ENCODE measurements around the gene AKR1C1.
"Not testable (repeated sequence)": the region's sequence is repeated elsewhere in the genome, so short reads cannot be mapped to it uniquely, and the experiment has no call there.

AKR1C1 gene

DNA sequence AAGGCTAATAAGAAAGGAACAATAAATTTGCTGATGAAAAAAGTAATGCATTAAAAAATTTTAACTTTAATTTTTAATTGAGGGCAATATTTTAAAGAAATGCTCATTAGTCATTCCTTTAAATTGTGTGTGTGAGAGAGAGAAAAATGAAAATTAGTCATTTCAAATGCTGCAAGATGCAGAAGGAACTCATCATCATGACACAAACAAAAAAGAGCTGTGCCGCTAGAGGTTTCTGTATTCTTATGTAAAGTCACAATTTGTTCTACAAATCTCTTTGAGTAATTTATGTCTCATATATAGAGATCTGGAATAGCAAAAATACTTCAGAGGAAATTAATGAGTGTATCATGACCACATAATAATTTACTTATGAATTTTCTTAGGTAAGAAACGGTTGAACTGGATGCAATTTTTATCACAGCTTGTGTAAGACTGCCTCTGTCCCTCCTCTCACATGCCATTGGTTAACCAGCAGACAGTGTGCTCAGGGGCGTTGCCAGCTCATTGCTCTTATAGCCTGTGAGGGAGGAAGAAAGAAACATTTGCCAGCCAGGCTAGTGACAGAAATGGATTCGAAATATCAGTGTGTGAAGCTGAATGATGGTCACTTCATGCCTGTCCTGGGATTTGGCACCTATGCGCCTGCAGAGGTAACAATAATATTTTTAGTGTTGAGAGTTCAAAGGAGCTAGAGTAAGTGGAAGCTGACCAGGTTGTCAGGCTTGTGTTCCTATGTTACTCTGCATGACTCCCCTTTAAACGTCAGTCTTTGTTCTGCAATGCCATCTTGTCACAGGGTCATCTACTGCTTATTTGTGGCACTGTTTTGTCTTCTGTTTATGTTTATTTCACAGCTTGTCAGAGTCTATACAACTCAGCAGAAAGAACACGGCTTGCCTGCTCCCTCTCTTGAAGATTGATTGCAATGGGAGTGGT, at the start of gene AKR1C1:
Gene AKR1C1, plus strand, starts transcription at position 540 of the 939 bp plus-strand sequence. Its CDS starts 30 bp downstream, at position 570.
- not testable (repeated sequence) for DNase-seq

GRCh38 chr10:4914213-4914850, 48.9 kb upstream of the AKR1C1 start:
- no peak for DNase-seq

DNA sequence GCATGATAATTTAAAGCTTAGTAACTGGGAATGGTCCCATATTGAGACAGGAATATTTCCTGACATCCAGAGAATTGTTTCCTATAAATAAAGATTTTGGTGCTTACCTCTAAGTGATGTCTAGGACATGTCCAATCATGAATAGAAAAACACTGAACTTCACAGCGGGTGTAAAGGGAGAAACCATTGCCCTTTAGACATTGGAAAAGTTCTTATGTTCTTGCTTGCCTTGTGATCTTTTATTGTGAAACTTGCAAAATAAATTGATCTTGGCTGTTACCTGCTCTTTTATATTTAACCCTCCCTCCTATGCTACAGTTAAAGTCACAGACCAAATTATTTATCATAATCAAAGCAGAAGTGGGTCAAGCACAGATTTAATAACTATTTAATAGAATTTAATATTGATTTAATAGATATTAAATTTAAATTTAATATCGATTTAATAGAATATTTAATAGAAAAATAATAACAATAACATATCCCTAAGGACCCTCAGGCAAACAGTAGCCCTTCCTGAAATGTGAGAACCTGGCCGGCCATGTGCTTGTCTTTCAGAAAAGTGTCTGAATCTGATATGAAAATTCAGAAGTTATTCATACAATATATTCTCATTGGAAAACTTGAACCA, 47.0 kb upstream of the AKR1C1 start:
- no peak for DNase-seq

DNA sequence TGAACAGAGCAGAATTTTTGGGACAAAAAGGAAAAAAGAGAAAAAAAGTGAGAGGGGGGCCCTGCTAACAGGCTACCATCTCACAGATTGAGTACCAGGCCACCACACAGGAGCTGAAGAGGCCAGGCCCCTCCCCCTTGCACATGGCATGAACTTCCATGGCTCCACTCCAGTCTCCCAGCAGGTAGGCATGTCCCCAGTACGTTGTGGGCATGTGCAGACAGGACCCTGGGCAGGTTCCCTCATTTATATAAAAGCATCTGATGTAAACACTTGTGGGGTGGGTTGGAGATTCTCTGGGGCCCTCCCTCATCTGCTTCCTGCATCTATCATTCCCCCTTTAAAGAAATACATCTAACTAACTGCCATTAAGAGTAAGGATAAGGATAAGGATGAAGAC, 45.0 kb upstream of the AKR1C1 start:
- DNase-seq: no peak

DNA sequence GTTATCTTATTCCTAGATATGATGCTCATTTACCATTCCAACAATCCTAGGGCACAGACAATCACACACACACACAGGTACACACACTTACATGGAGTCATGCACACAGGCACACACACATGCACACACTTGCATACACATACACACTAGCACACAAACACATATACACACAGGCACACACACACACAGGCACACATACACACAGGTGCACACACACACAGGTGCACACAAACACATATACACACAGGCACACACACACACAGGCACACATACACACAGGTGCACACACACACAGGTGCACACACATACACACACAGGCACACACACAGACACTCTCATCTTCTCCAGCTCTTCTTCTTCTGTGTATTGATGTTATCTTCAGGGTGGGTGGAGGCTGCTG, 38.7 kb upstream of the AKR1C1 start:
- DNase-seq: not testable (repeated sequence)

DNA sequence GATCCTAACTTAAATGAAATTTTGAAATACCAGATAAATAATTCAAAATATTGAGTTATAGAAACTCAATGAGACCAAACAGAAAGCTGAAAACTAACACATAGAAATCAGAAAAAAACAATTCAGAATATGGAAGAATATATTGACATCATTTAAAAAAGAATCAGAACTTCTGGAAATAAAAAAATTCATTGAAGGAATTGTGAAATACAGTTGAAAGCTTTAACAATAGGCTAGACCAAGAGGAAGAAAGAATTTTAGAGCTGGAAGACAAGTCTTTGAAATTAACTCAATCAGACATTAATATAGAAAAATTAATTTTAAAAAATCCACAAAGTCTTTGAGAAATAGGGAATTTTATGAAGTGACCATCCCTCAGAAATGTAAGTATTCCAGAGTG, 36.8 kb upstream of the AKR1C1 start:
- no peak for DNase-seq

- DNase-seq: no peak
Measured at GRCh38 chr10:4931587-4931986, 31.6 kb upstream of the AKR1C1 start.

DNA sequence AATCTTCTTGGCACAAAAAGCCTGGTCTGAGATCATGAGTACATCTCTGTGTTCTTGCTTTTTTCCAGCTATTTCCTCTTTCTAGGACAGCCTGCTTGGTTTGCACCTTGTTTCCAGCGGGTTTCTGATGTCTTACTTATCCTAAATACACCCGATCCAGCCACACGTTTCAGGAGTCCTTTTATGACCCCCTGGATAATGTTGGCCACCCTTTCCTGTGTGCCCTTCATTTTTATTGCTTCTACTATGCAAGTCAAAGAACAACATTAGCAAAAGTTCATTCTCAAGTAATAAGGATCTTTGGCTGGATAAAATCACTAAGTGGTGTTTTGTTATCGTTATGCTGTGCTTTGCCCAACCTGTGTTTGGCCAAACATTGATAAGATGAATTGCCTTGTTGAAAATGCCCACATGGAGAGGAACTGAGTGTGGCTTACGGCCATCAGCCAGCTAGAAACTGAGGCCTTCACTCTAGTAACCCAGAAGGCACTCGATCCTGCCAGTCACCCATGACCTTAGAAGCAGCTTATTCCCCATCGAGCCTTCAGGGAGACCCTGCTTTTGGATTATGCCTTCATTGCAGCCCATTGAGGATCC, 28.7 kb upstream of the AKR1C1 start:
- DNase-seq: no peak

GRCh38 chr10:4937346-4937745, 25.9 kb upstream of the AKR1C1 start:
- DNase-seq: no peak

DNA sequence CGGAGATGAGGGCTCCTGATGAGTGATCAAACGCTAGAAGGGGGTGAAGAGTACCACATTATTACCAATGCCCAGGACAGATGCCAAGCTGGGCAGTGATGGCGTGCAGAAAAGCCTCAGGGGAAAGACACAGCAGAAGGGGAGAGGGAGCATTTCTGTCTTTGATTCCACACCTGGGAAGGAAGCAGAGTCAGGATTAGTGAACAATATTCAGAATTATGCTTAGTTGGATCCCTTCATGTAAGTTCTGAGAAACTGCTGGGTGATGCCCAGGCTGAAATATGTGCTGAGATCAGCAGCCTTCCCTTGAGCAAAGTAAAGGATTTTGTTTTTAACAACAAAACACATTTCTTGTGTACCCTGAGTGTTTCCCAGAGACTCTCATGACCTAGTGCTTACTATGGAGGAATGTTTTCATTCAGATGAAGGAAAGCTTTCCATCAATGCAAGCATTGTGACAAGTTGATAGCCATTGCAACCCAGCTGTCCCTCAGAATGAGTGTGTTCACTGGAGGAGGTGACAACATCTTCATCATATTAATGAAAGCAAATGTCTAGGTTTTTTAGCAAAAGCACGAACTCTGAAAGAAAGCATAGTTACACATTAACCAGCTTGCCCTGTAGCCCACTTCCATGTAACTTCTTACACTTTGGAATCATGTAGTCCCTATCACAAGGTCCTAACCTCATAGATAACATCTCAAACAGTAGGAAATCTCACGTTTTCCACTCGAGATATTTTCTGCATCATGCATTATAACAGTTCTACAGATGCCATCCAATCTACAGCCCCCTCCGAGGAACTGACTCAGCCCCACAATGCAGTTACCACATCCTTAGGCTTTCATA, 23.8 kb upstream of the AKR1C1 start:
- DNase-seq: no peak

- DNase-seq: not testable (repeated sequence)
Measured at GRCh38 chr10:4940073-4940428, 23.2 kb upstream of the AKR1C1 start.

DNA sequence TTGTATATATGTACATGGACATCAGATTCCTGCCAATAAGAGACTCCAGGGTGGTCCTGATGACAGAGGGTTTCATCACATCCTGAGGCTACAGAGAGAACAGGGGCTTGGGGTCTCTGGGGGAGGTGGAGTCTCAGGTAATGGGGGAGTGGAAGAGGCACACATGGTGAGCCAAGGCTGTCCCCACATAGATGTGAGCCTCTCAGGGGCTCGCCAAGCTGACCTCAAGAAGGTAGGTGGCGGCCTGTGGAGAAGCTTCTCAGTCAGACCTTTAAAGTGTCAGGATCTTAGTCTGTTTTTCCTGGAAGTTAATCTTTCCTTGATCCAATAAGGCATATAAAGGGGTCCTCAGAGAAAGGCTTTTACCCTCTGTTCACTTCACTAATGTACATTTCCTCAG, 22.3 kb upstream of the AKR1C1 start:
- DNase-seq: not testable (repeated sequence)

DNA sequence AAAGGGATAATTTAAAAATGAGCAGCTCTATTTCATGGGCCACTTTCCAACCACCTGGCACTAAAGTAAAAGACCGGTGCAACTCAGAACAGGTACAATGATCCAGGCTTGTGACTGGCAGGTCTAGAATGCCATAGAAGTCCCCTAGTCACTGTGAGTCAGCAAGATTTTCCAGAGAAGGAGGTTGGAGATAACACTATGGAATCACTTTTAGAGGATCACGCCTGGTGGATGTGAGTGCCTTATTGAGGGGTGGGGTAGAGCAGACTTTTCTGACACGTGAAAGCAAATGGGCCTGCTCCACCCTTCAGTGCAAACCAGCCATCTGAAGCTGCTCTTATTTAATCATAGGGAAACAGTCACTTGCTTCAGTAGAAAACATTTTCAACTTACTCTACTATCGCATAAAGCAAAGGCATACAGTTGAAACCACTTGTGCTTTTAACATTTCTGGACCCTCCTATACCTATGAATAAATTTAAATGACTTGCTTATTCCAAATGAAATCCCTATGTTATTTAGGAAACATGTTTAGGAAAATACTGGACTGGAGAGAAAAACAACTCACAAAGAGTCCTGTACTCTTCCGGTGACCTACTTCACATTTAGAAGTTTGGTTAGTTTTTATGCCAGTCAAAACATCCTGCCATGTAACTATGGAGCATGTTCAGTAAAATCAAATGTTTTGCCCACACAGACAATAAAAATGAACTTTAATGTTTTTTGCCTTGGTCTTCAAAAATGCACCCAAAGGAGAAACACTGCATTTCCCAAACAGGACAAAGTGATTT, 21.5 kb upstream of the AKR1C1 start:
- no peak for DNase-seq

GRCh38 chr10:4942931-4943330, 20.3 kb upstream of the AKR1C1 start:
- not testable (repeated sequence) for DNase-seq

DNA sequence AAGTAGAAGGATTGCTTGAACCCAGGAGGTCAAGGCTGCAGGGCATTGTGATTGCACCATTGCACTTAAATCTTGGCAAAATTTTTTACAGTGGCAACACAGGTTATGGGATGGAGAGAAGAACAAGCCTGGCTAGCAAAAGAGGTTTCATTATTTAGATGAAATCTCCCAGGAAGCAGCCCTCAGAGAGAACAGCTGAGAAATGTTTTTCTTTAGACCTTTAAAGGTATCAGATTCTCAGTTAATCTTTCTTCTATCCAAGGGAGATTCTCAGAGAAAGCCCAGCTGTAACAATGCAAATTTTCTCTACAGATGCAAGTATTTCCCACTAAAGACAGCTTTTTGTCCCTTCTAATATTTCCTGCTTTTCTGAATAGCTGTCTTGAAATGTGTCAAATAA, 19.8 kb upstream of the AKR1C1 start:
- DNase-seq: not testable (repeated sequence)

GRCh38 chr10:4943821-4944220, 19.4 kb upstream of the AKR1C1 start:
- DNase-seq: no peak

DNA sequence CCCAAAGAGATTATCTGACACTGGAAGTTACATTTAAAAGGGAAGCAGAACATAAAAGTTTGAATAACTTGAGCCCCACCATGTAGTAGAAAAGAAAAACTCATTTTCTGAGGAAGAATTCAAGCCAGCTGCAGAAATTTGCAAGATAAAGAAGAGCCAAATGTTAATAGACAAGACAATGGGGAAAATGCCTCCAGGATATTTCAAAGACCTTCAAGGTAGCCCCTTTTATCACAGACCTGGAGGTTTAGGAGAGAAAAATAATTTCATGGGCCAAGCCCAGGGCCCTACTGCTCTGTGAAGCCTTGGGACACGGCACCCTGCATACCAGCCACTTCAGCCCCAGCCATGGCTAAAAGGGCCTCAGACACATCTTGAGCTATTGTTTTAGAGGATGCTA, 18.4 kb upstream of the AKR1C1 start:
- no peak for DNase-seq

GRCh38 chr10:4945766-4946717, 17.2 kb upstream of the AKR1C1 start:
- no peak for DNase-seq

GRCh38 chr10:4947039-4947634, 16.1 kb upstream of the AKR1C1 start:
- no peak for DNase-seq
